HG02973 (cell line): ENCODE data around the gene DPYD.
"Not testable (repeated sequence)": the region's sequence is repeated elsewhere in the genome, so short reads cannot be mapped to it uniquely, and the experiment has no call there.

Experiments
- ATAC-seq: cut with Tn5 transposase; IDR thresholded peaks from one replicate; pipeline ENCODE4 v1.9.1; 2021; ENCODE audit warnings: moderate library complexity; ENCODE audit not compliant: unreplicated experiment

DPYD gene

DNA sequence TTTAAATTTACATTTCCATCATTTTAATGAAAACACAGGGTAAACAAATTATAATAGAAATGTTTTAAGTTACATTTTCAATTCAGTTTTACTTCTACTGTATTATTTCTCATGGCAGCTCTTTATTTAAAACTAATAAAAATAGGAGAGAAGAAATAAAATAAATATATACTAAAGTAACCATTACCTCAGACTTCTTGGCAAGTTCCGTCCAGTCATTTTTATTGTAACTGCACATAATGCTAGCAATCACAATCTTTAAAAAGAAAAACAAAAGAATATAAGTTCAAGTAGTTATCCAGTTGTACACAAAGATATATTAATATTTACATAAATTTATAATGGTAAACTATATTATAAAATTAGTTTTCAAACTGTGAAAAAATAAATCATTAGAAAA is 538.6 kb downstream of the DPYD start:
- ATAC-seq, result no peak

DNA sequence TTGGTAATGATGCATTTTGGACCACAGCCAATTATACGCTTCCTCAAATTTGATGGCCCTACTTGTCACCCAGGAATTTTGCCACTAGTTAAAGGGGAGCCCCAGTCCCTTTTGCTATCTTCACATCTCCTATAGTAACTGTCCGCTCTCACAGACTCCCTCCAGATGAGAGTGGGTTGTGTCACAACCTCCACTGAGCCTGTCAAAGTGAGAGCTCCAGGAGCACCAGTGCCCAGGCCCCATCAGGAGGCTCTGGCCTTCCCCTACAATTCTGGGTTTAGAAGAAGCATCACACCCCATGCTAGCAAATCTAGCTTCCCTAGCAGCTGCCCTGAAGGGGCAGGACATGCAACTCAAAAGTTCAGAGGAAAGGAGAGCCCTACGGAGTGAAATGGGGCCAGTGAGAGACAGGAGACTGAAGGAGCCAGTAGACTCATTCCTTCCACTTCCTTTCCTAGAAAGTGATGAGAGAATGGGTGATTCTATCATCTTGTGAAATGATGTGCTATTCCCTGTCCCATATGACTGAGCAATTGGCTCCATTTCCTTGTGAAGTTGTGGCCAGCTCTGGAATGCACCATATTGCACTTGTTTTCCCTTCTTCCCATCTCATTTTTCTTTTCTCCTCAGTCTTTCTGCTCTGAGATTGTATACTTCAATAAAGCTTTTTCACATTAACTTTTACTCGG is 541.3 kb downstream of the DPYD start:
- no peak for ATAC-seq

DNA sequence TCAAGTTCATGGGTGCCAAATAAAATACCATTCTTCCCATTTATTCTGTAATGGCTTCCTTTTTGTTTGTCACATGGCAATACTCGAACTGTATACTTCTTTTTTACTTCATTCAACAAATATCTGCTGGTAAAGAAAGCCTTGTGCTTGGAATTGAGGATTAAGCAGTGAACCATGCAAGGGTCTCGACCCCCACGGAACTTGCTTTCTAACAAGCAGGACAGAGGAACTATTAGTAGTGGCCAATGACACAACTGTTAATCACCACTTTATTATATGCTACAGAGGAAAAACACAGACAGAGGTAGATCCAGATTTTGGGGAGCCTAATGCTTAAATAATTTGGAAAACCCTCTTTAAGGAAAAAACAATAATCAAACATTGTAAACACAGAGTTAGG is 542.2 kb downstream of the DPYD start:
- no peak for ATAC-seq

DNA sequence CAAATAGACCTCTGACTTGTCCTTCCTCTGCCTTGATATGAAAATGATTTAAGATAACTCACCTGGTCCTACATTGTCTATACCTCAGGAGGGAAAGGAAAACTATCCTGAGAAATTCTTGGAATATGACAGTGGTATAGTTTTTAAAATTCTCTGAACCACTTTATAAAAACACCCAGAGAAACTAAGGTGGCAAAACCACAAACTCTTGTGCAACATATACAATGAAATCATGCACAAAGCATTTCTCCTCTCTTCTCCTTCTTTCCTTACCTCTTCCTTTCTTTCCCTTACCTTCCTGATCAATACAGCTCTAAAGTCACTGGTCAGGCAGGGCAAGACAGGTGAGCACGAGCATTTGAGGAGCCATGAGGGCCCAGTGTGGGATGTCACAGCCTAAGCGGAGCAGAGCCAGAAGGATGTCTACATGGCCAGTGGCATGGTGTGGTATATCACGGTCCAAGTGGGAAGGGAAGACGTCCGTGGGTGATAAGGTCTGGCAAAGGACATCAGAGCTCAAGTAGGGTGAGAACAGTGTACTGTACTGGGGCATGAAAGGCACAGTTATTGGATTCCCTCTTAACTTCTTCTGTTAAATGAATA is 543.3 kb downstream of the DPYD start:
- no peak for ATAC-seq

DNA sequence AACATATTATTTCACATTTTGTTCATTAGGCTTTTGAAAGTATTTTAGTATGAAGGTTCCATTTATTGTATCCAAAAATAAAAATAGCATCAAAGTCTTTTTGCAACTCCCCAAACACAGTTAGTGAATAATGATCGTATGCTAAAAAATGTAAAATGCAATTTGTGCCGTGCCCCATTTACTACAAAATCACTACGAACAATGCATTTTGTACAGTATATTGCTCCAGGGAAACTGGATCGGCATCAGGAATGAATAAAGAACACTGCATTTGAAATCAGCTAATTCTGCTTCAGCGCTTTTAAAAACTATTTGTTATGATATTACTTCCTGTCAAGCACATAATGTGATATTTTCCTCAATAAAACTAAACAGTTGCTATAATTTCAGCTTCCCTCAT is 547.8 kb downstream of the DPYD start:
- ATAC-seq, result no peak

DNA sequence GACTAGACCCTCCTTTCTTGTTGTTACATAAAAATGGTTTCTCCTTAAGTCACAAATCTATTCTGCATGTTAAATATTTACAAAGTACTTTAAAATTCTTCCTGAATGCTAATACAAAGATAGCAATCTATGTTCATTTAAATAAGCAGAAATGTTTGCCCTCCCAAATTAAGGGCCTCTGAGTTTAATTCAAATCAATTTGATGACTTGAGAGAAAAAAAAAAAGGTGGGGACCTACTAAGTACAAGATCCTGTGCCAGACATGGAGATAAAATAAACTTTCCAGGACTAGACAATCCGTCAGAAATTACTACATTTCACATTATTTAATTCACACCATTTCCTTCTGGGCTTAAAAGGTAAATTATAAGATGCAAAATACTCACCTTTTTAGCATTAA is 548.3 kb downstream of the DPYD start:
- no peak for ATAC-seq

DNA sequence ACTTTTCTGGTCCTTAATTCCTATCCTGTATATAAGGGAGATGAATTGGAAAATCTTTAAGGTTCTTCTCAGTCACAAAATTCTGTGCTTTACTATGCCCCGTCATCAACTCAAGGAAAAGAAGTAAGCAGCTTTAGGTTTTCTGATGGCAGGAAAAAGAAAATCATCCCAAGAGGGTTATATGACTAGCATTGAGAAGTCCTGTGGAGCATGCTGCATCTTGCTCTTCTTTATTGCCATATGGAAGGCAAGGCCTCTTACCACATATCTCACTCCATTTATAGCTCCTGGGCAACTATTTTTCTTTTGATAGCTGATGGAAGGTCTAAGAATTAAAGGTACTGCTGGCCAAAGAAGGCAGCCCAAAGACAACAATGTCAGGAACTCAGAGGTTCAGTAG is 552.5 kb downstream of the DPYD start:
- ATAC-seq, result no peak

DNA sequence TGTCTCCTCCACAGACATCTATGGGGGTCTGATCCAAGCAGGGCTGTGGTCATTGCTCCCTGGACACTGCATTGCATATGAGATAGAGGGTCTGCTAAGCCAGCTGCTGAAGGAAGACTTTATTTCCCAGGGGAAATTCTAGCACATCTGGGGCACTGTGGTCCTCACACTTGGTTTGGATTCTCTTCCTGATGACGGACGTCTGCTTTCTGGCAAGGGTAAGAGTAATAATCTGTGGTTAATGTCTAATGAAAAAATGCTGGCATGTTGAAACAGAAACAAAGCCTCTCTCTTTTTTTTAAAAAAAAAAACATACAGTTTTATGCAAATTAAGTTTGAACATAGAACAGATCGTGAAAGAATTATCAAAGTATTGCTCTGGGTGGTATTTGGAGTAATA is 553.9 kb downstream of the DPYD start:
- ATAC-seq, result no peak

DNA sequence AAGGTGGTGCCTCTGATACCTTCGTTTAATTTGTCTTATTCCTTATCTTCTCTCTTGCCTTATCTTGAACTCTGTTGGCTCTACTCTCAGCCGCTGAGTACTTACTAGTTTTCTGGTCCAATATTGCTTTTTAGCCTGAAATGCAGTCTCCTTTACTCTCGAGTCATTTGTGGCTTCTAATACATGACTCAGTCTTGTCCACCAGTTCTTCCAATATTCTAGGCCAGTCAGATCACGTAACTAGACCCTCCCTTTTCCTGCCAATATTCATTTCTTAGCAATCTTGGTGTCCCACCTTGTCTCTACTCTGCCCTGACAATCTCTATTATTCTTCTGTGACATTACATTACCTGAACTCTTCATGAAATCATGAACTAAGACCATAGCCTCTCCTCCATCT is 555.8 kb downstream of the DPYD start:
- ATAC-seq, result no peak

DNA sequence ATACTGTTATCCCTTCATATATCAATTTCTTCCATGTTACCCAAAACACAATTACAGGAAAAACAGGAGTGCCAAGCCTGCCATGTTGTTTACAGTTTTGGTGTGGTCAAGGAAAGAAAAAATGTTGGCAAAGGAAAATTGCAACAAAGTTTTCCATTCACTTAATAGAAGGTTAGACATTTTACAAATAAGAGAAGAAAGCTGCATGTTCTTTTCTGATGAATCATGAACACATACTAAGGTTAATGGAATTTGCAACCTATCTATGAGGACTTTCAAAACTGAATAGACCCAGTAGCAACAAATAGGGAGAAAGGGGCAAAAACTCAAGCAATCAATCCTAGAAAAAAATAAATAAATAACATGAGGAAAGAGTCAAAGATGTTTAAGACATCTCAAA is 556.7 kb downstream of the DPYD start:
- ATAC-seq, result no peak

DNA sequence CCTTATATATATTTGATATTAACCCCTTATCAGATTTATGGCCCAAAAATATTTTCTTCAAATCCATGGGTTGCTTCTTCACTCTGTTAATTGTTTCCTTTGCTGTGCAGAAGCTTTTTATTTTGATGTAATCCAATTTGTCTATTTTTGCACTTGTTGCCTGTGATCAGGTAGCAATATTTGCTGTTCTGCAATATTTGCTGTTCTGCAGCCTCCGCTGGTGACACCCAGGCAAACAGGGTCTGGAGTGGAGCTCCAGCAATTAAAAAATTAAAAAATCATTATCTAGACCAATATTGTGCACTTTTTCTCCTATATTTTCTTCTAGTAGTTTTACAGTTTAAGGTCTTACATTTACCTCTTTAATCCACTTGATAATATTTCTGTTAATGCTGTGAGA is 564.5 kb downstream of the DPYD start:
- no peak for ATAC-seq

DNA sequence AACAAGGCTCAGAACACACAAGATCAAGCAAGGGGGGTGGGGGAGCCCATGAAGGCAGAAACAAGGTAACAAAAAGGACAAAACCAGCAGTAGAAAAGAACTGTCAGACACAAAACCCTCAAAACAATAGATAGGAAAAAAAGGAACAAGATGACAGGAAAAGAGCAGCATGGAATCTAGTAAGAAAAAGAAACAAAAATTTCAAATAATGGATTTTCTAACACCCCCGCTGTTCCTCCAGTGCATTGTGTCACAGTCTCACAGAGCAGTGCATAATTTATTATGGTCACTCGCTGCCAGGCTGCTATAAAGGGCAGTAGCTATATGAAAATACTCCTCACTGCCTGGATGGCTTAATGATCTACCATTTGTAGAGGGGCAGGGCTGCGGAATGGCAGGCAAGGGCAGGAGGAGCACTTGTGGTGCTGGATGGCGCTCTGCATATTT is 567.9 kb downstream of the DPYD start:
- ATAC-seq, result no peak

DNA sequence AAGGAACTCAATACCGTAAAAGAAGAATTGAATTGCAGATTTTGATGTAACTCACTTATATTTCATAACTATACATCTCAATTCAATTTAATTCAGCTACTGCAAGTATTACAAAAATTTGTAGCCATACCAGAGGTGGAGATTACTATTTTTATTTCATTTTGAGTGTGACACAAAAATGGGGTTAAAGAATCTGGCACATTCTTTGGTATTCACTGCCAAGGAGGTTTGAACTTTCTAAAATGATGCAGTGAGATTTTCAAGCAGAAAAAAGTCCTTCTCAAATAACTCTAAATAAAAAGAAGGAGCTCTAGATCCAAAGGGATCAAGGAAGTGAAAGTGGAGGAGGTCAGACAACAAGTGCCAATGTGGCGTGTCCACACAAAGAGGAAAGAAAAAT is 569.0 kb downstream of the DPYD start:
- ATAC-seq, result no peak

DNA sequence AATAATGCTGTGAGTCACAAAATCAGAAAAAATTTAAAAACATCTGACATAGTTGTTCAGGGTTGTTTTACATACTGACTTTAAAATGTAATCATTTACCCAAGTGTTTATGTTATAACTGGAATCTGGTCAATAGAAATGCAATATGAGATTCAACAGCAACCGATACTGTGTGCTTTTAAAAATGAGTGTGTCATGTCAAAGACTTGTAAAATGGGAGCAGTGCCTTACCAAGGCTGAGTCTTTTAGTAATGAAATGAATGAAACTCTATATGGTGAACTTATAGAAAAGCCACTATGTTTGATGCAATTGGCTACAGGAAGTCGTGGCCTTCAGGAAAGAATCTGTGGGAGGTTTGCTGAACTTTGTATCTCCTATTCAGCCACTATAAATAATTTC is 570.2 kb downstream of the DPYD start:
- ATAC-seq, result no peak

DNA sequence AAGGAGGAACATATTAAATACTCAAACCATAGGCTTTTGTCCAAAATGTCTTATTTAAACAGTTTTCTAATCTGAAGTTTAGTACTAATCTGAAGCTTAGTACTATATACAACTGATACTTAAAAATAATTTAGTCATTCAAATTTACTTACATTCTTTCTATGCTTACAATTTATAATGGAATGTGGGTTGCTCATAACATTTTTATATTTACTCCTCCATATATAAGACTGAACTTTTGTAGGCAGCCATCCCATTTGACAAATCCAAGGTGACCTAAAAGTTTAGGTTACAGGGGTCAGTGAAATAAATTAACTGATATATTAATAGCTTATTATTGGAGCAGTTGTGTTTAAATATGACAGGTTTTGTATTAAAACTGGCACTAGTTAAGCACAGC is 570.6 kb downstream of the DPYD start:
- no peak for ATAC-seq

DNA sequence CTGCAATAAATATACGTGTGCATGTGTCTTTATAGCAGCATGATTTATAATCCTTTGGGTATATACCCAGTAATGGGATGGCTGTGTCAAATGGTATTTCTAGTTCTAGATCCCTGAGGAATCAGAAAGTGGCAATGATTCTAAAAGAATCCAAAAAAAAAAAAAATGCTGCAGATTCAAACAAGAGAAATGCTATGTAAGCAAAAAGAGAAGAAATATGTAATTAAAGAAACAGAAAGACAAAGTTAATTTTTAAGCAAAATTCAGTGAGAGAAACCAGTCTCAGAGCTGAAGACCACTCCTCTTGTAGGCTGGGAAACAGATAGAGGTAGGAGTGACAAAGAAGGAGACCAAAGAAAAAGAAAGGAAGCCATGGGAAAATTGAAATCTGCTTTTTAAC is 571.0 kb downstream of the DPYD start:
- ATAC-seq, result not testable (repeated sequence)

DNA sequence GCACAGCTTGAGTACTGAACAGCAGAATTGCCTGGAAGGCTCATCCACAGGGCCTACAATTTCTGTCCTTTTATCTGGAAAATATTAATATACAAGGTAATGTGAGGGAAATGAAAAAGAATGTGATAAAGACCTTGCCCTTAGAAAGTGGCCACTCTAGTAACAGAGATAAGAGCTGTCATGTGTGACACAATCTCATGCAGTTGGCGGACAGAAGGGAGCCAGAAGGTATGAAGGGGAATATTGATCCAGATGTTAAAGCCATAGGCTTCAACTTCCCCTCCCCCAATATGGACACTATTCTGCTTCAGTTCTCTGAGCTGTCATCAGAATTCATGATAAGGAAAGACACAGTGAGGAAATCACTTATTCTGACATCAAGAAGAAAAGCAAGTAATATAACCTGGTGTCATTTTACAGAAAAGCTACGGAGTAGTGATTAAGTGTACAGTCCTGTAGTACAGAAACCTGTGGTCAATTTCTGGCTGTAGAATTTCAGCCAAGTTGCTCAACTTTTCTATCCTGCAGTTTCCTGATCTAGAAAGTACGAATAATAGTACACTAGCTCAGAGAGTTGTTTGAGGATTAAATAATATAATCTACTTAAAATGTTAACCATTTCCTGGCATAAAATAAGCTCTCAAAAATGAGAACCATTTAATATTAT is 572.1 kb downstream of the DPYD start:
- ATAC-seq, result no peak

DNA sequence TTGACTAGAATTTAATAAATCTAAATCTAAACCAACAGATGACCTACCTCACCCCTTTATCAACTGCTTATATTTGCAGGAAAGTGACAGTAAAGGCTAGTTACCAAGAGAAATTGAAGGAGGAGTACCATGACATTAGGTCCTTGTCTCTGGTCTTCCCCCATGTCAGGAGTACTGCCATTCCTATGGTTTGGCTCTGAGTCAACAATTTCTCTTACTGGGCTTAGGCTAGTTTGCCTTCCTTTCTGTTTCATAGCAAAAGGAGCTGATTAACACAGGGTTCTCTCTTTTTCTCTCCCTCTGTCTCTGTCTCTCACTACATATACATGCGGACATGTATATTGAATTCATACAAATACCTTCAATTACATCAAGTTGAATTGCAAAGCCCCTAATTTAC is 579.9 kb downstream of the DPYD start:
- no peak for ATAC-seq

DNA sequence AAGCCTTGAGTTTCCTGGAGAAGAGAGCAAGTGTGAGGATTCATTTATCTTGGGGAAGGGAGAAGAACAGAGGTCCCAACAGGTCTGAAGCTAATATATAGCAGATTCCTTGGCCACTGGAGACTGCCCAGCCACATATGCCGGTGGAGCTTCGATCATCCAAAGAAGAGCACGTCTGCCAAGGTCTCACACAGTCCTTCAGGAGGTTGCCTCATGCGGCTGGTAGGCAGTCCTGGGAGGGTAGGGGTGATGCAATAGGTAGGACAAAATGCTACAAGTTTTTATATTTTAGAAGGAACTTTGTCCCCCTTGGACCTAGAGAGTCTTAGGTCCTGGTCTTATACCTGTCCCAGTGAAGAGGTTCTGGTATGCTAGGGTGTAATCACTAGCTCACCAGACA is 582.5 kb downstream of the DPYD start:
- no peak for ATAC-seq

DNA sequence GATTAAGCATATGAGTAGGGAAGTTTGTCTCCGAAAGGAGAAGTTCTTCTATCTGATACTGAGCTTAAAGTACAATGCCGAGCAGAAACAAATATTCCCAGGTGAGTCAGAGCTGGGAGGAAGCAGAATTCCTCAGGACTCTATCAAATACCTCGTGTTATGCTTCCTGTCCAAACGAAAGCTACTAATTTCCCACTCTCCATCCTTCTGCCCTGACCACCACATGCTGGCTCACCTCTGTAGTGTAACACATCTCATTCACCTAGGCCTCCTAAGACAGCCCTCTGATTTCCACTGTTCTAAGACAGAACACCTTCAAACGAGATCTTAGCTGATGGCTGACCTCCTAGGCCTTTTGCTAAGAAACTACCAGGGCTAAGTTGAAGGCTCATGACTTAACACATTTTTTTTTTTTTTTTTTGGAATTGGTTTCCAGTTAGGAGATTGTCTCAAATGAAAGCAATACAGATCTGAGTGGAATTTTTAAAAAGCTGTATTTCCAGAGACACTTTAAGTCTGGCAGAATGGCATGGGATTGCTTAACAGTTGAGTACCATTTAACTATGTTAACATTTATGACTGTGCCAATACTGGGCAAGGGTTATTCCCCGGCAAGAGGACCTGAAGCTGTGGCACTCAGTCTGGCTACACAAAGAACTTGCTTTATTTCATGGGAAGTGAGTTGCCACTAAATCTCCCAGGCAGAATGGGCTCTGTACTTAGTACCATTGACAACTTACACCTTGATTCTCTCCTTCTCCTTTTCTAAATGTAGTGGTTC is 583.4 kb downstream of the DPYD start:
- ATAC-seq, result no peak

DNA sequence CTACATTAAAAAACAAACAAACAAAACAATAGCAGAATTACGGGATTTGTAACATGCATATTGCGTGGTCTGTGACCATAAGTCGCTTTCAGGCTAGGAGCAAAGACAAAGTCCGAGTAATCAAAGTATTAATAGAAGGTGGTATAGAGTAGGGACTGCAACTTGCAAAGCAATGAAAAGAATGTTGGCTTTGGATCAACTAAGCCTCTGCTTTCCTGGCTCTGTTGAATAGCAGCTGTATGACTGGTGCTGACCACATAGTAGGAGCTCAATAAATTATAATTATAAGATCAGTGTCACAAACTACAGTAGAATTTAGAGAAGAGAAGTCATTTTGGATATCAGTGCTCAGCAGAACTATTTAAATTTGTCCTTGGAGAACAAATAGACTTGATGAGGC is 586.4 kb downstream of the DPYD start:
- ATAC-seq, result no peak

DNA sequence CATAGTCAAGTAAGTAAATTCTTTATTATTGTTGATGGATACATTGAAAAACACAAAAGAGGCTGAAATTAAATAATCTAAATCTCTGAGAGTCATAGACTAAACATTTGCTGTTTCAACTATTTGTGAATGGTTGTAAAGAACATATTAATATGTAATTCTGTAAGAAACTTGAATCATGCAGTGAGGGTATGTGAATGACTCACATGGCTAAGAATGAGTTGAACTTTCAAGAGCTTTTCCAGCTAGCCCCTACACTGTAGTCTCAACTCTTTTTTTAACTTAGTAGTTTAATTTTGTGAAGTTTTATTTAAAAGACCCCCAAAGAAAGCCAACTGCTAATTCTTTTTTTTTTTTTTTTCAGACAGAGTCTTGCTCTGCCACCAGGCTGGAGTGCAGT is 588.1 kb downstream of the DPYD start:
- ATAC-seq, result no peak
